HEK293 (cell line): ENCODE results near the gene ZBTB47.

Experiments
- ATF2 ChIP-seq: fragments of 450-650 bp; formaldehyde crosslinking; IDR thresholded peaks from 2 replicates; pipeline ENCODE4 v1.5.1; 2016; ENCODE audit warnings: missing biosample characterization, missing genetic modification characterization, low read depth
- CTCF ChIP-seq: fragments of 450-650 bp; formaldehyde crosslinking; IDR thresholded peaks from 2 replicates; pipeline ENCODE4 v1.5.1; 2016; ENCODE audit warnings: missing biosample characterization, missing genetic modification characterization
- MYNN ChIP-seq: fragments of 450-650 bp; formaldehyde crosslinking; IDR thresholded peaks from 2 replicates; pipeline ENCODE4 v1.5.1; 2016; ENCODE audit warnings: missing biosample characterization, missing genetic modification characterization, borderline replicate concordance
- ZBTB21 ChIP-seq: fragments of 450-650 bp; formaldehyde crosslinking; IDR thresholded peaks from 2 replicates; pipeline ENCODE4 v1.5.1; 2017; ENCODE audit warnings: missing biosample characterization, missing genetic modification characterization
- ZNF24 ChIP-seq: fragments of 450-650 bp; formaldehyde crosslinking; IDR thresholded peaks from 2 replicates; pipeline ENCODE4 v1.5.1; 2016; ENCODE audit warnings: missing biosample characterization, missing genetic modification characterization
- ZNF501 ChIP-seq: fragments of 450-650 bp; formaldehyde crosslinking; IDR thresholded peaks from 2 replicates; pipeline ENCODE4 v1.5.1; 2016; ENCODE audit warnings: missing biosample characterization, missing genetic modification characterization
- ZNF513 ChIP-seq: fragments of 450-650 bp; IDR thresholded peaks from 2 replicates; pipeline ENCODE4 v1.5.1; 2018; ENCODE audit warnings: missing biosample characterization, missing genetic modification characterization

- no peak for TF ChIP-seq ZNF501 (tag by site-specific recombination)
- no peak for TF ChIP-seq CTCF (tag by site-specific recombination)
- TF ChIP-seq ZNF24 (tag by site-specific recombination), result no peak
- no peak for TF ChIP-seq ZNF513
- no peak for TF ChIP-seq ZBTB21 (tag by site-specific recombination)
- no peak for TF ChIP-seq MYNN (tag by site-specific recombination)
- no peak for TF ChIP-seq ATF2 (tag by site-specific recombination)
Observed at GRCh38 chr3:42678447-42678846, 24.9 kb downstream of the ZBTB47 start.
